ENCODE measurements around the gene JMJD4. TPM values are rescaled to one million over a fixed set of nuclear protein-coding genes. Genes with fewer than 3 reads are reported as not detected.

Gene JMJD4
- total RNA-seq, 4 donors from 2014 or later: 22.7 to 33.9 (median 25.1) TPM

DNA sequence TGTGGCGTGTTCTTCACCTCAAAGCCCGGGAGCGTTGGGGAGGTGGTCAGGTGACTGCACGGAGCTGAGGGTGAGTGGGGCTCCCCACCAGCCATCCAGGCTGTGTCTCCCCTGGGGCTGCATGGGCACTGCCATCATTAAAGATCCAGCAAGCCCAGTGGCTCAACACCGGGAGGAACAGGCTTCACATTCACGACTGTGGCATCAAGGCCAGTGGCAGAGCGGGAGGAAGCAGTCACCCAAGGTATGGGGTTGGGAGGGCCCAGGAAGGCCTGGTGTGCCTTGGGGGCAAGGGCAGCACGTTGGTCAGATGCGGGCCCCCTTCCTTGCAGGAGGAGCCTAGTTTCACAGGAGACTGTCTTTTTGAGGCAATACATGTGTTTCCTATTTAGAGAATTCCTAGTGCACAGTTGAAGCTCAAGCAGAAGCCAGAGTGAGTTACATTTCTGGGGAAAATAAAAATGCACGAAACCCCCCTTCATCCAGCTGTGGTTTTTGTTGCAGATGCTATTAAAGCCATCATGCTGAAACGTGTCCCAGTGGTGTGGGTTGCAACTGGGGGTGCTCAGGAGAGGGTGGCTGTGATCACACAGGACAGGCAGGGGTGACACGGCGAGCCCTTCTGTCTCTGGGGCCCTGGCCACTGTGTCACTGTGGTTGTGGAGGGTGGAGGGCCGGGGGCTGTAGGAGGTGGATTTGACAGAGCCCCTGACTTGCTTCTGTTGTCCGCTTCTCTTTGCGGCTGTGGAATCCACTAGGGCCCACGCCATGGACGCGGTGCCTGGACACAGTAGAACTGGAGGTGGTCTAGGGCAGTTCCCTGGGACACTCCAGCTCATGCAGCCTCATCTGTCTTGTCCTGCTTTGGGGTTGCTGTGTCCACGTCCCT lies 34.2 kb upstream of the JMJD4 start:
- ATAC-seq (ENCODE audit: low FRiP score): no peak

GRCh38 chr1:227768640-227769039 lies 33.5 kb upstream of the JMJD4 start:
- ATAC-seq (ENCODE audit: low FRiP score) (no peak), DNase-seq (ENCODE audit: low spot score) (no peak)
- no peak for TF ChIP-seq CTCF (IDR thresholded peaks at IDR 0.05)

More for the DNA sequence above, 34.2 kb upstream of the JMJD4 start:
- DNase-seq (ENCODE audit: low spot score): no peak
- no peak for TF ChIP-seq CTCF (IDR thresholded peaks at IDR 0.05)

DNA sequence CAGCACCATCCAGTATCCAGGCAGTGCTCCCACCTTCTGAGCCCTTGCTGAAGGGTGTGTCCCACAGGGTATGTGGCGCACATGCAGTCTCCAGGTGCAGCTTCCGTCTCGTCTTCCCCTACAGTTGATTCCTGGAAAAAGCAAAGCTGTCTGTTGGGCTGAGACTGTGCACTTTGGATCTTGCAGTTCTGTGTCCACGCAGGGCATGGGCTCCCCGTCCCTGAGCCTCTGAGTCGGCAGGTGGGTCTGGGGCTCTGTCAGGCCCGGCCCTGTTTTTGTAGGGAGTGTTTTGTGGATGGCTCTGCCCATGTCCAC lies 33.0 kb upstream of the JMJD4 start:
- ATAC-seq (ENCODE audit: low FRiP score) (no peak), DNase-seq (ENCODE audit: low spot score) (no peak)
- TF ChIP-seq CTCF (IDR thresholded peaks at IDR 0.05): no peak

- ATAC-seq (ENCODE audit: low FRiP score) (no peak), DNase-seq (ENCODE audit: low spot score) (no peak)
- no peak for TF ChIP-seq CTCF (IDR thresholded peaks at IDR 0.05)
Observed at GRCh38 chr1:227767401-227768124, 32.5 kb upstream of the JMJD4 start.

DNA sequence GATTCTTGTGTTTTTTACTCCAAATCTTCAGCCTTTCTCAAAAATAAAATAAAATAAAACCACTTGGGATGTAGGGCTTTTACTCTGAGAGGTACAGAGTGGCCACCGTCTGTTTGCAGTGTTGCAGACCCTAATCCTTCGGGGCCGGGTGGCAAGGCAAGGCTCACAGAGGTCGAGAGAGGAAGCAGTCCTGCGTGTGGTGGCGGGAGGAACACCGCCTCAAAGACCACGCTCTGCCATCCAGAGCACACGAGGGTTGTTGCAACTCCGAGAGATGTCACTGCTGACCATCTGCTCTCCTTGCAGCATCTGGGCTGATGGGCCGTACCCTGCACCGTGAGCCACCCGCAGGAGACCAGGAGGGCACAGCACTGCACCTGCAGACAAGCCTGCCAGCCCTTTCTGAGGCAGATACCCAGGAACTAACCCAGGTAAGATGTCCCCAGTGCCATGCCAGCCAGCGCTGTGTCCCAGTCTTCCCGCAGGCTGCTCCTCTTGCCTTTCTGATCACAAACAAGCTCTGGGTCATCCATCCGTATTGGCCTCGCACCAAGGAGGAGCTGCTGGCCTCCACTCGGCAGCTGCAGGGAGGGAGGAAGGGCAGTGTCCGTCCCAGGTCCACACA lies 31.7 kb upstream of the JMJD4 start:
- ATAC-seq (ENCODE audit: low FRiP score) (no peak), DNase-seq (ENCODE audit: low spot score) (no peak)
- TF ChIP-seq CTCF (IDR thresholded peaks at IDR 0.05): no peak

DNA sequence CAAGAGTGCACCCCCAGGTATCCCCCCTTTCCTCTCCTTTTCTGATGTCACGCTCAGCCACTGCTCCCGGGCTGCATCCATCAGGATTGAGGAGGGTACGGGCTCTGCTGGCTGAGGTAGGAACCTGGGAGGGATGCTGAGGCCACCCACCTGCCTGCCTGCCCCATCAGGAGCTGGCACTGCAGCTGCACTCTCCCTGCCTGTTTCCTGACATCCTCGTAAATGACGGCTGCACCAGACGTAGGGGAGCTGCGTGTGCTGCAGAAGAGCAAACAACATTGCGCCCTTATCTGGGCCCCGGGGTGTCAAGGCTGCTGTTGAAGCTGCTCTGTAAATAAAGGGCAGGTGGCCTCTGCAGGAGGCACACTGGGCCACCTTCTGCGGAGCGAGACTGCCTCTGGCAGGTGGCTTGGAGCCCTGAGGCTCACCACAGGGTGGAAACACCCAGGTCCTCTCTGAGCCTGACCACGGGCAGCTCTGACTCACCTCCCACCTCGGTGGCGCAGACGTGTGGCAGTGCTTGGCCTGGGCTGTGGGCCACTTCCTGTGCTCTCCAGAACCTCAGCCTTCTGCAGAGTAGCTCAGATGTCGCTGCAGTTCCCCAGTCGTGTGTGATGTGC lies 31.0 kb upstream of the JMJD4 start:
- DNase-seq (ENCODE audit: low spot score) (no peak), ATAC-seq (ENCODE audit: low FRiP score) (no peak)
- TF ChIP-seq CTCF (IDR thresholded peaks at IDR 0.05): no peak

Measured in omental fat pad (tissue), 4 donors.